GM21447 (cell line): Measurements from ENCODE around the gene DAB1.

ENCODE experiments used
- ATAC-seq: cut with Tn5 transposase; IDR thresholded peaks from one replicate; pipeline ENCODE4 v1.9.1; 2021; ENCODE audit not compliant: unreplicated experiment

The DAB1 gene

GRCh38 chr1:57131701-57132394 is 292.0 kb downstream of the DAB1 start:
- no peak for ATAC-seq

GRCh38 chr1:57131257-57131656 is 292.6 kb downstream of the DAB1 start:
- no peak for ATAC-seq

GRCh38 chr1:57129865-57130264 is 294.0 kb downstream of the DAB1 start:
- no peak for ATAC-seq

GRCh38 chr1:57127976-57128375 is 295.9 kb downstream of the DAB1 start:
- ATAC-seq = no peak

GRCh38 chr1:57124768-57125446 is 299.0 kb downstream of the DAB1 start:
- no peak for ATAC-seq

- no peak for ATAC-seq
Observed at GRCh38 chr1:57124170-57124569, 299.7 kb downstream of the DAB1 start.

- ATAC-seq = no peak
Observed at GRCh38 chr1:57122031-57122430, 301.8 kb downstream of the DAB1 start.

- no peak for ATAC-seq
Observed at GRCh38 chr1:57118948-57119603, 304.8 kb downstream of the DAB1 start.

- ATAC-seq = no peak
Observed at GRCh38 chr1:57117753-57118152, 306.1 kb downstream of the DAB1 start.

GRCh38 chr1:57116871-57117270 is 307.0 kb downstream of the DAB1 start:
- no peak for ATAC-seq

GRCh38 chr1:57115030-57115614 is 308.7 kb downstream of the DAB1 start:
- ATAC-seq = no peak

GRCh38 chr1:57112148-57112547 is 311.7 kb downstream of the DAB1 start:
- no peak for ATAC-seq

- no peak for ATAC-seq
Observed at GRCh38 chr1:57111175-57111574, 312.7 kb downstream of the DAB1 start.

- ATAC-seq = no peak
Observed at GRCh38 chr1:57109883-57110282, 314.0 kb downstream of the DAB1 start.

GRCh38 chr1:57109247-57109646 is 314.6 kb downstream of the DAB1 start:
- no peak for ATAC-seq

GRCh38 chr1:57106296-57106695 is 317.6 kb downstream of the DAB1 start:
- ATAC-seq = no peak

GRCh38 chr1:57102561-57103326 is 321.1 kb downstream of the DAB1 start:
- no peak for ATAC-seq

- ATAC-seq = no peak
Observed at GRCh38 chr1:57101209-57101608, 322.7 kb downstream of the DAB1 start.

- no peak for ATAC-seq
Observed at GRCh38 chr1:57094749-57095148, 329.1 kb downstream of the DAB1 start.

GRCh38 chr1:57093122-57093521 is 330.7 kb downstream of the DAB1 start:
- ATAC-seq = no peak

- ATAC-seq = no peak
Observed at GRCh38 chr1:57091642-57092041, 332.2 kb downstream of the DAB1 start.
